Stimulated activated CD4-positive, alpha-beta T cell treated with anti-CD3 and anti-CD28 coated beads, Interleukin-1b, Interleukin-23, amount 100 ng/mL, for 1 hour (primary cell): ENCODE data around the gene USP46.

Experiments used
- DNase-seq, 2 donors: peaks; one replicate each; pipeline ENCODE4 v3.0.0-alpha.2; 2020; ENCODE audit warnings: low read depth in 2 of 2

The USP46 gene

GRCh38 chr4:52573551-52573950, 85.5 kb downstream of the USP46 start:
- no peak for DNase-seq

GRCh38 chr4:52572936-52573485, 86.1 kb downstream of the USP46 start:
- no peak for DNase-seq

DNA sequence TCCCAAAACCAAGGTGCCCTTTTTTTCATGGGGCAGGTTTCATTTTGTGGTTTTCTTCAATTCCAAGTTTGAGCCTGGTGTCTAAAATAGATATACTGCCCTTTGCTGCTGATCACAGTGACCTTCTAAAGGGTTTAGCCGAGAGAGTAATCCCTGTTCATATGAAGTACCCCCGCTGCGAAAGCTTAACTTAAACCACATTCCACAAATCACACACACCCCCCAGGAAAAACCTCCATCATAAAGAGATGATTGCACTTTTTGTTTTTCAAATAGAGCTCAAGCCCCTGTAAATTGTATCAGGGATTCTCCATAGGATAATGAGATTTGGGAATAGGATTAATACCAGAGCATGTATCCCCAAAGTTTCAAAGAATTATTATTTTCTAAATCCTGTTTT, 90.8 kb downstream of the USP46 start:
- no peak for DNase-seq

- DNase-seq = no peak
Observed at GRCh38 chr4:52566136-52567031, 92.7 kb downstream of the USP46 start.

- no peak for DNase-seq
Observed at GRCh38 chr4:52560844-52561280, 98.2 kb downstream of the USP46 start.

DNA sequence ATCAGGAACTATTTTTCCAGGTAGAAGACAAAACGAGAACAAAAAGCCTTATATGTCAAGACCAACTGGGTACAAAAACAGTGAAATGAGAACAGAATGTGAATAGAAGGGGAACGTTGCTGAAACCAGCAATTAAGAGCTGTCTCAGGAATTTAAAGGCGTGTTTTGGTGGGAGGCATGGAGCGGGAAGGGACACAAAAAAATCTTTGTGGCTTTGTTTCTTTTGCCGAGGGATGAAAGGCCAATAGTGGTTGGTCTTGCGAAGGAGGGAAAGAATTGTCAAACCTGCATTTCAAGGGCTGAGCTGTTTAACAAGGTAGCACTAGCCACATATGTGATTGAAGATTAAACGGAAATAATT, 103.8 kb downstream of the USP46 start:
- DNase-seq = no peak

DNA sequence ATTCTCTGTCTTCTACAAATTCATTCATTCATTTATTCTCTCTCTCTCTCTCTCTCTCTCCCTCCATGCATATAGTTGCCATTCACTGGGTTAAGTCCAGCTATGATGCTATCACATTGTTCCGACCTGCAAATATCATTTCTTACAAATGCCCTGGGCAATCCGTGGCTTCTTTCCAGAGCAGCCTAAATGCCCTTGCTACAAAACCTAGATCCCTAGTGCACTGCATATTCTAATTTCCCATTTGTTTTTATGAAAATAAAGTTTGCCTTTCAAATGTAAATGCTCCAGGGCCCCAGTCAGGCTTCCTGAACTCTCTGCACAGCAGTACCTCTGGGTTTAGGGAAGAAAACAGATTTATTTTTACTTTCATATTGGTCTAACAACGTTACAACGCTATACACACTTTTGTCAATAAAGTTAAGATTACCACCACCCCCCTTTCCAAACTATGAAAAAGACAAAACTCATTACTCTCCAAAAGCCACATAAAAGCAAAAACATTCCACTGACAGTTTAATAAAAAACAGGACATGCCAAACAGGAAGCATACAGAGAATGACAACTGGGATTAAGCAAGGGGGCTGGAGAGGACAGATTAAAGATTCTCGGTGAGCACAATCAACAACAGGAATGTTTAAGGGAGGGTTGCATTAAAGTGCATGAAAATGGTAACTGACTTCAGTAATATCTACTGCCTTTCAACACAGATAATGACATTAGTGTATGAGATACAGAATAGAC, 104.3 kb downstream of the USP46 start:
- DNase-seq = no peak

DNA sequence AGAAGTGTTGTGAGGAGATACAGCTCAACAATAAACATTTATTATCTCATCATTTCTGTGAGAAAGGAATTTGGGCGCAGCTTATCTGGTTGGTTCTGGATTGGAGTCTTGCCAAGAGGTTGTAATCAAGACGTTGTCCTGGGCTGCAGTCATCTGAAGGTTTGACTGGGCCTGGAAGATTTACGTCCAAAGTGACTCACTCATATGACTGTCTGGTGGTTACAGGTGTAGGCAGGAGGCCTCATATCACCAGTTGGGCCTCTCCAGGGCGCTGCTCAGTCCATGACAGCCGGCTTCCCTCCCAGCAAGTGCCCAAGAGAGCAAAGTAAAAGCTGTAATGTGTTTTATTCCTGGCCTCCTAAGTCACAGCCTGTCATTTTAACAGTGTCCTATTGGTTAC, 106.3 kb downstream of the USP46 start:
- DNase-seq = no peak

- DNase-seq = no peak
Observed at GRCh38 chr4:52551487-52551886, 107.6 kb downstream of the USP46 start.

DNA sequence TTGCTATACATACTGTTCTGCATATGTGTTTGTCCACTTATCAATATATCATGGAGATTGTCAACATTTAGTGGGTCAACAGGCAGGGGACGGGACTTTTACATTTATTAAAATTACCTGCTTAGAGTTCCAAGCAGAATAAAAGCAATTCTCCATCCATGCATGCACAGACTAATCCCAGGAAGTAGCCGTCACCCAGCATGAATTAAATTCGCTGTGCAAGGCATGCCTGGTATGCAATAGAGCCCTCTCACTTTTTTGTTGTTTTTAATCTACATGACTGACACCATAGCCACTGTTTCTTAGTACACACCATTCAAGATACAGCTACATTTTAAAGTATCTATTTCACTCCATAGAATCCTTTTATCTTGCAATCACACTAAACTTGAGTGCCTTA, 108.9 kb downstream of the USP46 start:
- DNase-seq = no peak

DNA sequence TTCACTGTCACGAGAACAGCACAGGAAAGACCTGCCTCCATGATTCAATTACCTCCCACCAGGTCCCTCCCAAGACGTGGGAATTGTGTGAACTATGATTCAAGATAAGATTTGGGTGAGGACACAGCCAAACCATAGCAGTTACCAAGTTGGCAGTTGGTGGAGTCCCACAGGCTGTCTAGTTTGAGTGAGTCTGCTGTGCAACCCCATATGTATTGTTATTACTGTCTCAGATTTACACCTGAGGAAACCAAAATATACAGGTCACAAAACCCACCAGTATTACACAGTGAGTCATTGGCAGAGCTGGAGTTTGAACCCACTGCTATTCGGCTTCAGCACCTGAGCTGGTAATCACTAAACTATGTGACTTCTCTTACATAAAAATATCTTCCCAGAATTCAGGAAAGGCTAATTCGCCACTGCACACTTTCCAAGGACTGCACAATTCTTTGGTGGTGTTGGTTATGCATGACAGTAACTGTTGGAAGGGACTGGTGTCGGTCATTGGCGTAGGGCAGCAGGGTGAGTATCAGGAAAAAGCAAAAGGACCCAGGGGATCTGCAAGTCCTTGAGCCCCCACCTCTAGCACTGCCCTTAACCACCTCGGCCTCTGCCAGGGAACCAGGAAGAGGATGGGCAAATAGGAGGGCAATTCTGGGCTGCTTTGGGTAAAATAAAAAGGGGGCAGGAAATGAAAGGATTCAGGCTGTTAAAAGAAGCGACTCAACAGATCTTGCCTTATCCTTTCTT, 110.1 kb downstream of the USP46 start:
- no peak for DNase-seq

GRCh38 chr4:52546449-52546848, 112.7 kb downstream of the USP46 start:
- DNase-seq = no peak

- peak; percentile 16 to 22 for DNase-seq
Observed at GRCh38 chr4:52545099-52546069, 113.7 kb downstream of the USP46 start.
